KMS-11 (cell line): ENCODE results near the gene CCDC86.

Experiments
- H2AFZ ChIP-seq: fragments of 200-600 bp; sonication (generic); 2 replicates; pipeline ENCODE4 v1.6.1; 2016; ENCODE audit warnings: antibody characterized with exemption, mixed run types, low read depth
- H3K27ac ChIP-seq: fragments of 200-600 bp; sonication (generic); 2 replicates; pipeline ENCODE4 v1.6.1; 2016; ENCODE audit warnings: mild to moderate bottlenecking, mixed run types
- H3K27me3 ChIP-seq: fragments of 200-600 bp; sonication (generic); 2 replicates; pipeline ENCODE4 v1.6.1; 2017; ENCODE audit warnings: mild to moderate bottlenecking, low read depth, mixed run types, moderate library complexity; ENCODE audit not compliant: insufficient read depth
- H3K36me3 ChIP-seq: fragments of 200-600 bp; sonication (generic); 2 replicates; pipeline ENCODE4 v1.6.1; 2017; ENCODE audit warnings: mild to moderate bottlenecking, mixed run types; ENCODE audit not compliant: insufficient read depth
- H3K4me1 ChIP-seq: fragments of 200-600 bp; sonication (generic); 2 replicates; pipeline ENCODE4 v1.6.1; 2016; ENCODE audit warnings: mild to moderate bottlenecking, low read depth, mixed run types; ENCODE audit not compliant: poor library complexity, severe bottlenecking
- H3K4me2 ChIP-seq: fragments of 200-600 bp; sonication (generic); 2 replicates; pipeline ENCODE4 v1.7.0; 2016; ENCODE audit warnings: mild to moderate bottlenecking, mixed run types
- H3K4me3 ChIP-seq: fragments of 200-600 bp; sonication (generic); IDR thresholded peaks from 2 replicates; pipeline ENCODE4 v1.6.1; 2017; ENCODE audit warnings: low read depth, low read length, mixed read lengths; ENCODE audit not compliant: insufficient read depth
- H3K79me2 ChIP-seq: fragments of 200-600 bp; sonication (generic); 2 replicates; pipeline ENCODE4 v1.6.1; 2016; ENCODE audit warnings: low read depth, mixed run types; ENCODE audit not compliant: insufficient read depth
- H3K9ac ChIP-seq: fragments of 200-600 bp; sonication (generic); 2 replicates; pipeline ENCODE4 v1.6.1; 2016; ENCODE audit warnings: mild to moderate bottlenecking, mixed run types
- H4K20me1 ChIP-seq: fragments of 200-600 bp; sonication (generic); 2 replicates; pipeline ENCODE4 v1.6.1; 2016; ENCODE audit warnings: mild to moderate bottlenecking, mixed run types; ENCODE audit not compliant: insufficient read depth
- TF ChIP-seq, protein P1 (sequence below): fragments of 200-600 bp; sonication (generic); conservative IDR thresholded peaks from 2 replicates; pipeline ENCODE4 v1.6.1; 2017; ENCODE audit warnings: low read depth, mild to moderate bottlenecking, antibody characterized with exemption, low read length, moderate library complexity, mixed read lengths

CCDC86 gene

DNA sequence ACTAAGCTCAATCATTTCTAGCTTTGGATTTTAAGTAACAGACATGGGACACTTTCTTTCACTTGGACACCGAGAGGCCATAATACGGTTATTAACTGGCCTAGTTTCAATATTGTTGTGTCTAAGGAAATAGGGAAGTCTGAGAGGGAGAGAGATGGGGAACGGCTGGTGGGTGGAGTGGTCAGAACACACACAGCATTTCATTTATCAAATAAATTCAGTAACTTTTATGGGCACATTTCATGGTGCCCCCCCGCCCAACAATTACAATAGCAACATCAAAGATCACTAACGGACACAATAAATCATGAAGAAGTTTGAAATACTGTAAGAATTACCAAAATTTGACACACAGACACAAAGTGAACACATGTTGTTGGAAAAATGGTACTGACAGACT lies 53.8 kb downstream of the CCDC86 start:
- H3K27ac ChIP-seq, result no peak overlapping the region
- TF ChIP-seq, protein P1, sequence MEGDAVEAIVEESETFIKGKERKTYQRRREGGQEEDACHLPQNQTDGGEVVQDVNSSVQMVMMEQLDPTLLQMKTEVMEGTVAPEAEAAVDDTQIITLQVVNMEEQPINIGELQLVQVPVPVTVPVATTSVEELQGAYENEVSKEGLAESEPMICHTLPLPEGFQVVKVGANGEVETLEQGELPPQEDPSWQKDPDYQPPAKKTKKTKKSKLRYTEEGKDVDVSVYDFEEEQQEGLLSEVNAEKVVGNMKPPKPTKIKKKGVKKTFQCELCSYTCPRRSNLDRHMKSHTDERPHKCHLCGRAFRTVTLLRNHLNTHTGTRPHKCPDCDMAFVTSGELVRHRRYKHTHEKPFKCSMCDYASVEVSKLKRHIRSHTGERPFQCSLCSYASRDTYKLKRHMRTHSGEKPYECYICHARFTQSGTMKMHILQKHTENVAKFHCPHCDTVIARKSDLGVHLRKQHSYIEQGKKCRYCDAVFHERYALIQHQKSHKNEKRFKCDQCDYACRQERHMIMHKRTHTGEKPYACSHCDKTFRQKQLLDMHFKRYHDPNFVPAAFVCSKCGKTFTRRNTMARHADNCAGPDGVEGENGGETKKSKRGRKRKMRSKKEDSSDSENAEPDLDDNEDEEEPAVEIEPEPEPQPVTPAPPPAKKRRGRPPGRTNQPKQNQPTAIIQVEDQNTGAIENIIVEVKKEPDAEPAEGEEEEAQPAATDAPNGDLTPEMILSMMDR, result no peak
- H3K4me2 ChIP-seq, result no peak overlapping the region
- no peak overlapping the region for H3K9ac ChIP-seq
- H4K20me1 ChIP-seq, result no peaks in the 10 kb centered on the region
- no peaks in the 10 kb centered on the region for H3K79me2 ChIP-seq
- no peaks in the 10 kb centered on the region for H3K27me3 ChIP-seq
- no peak overlapping the region for H3K4me3 ChIP-seq
- H3K36me3 ChIP-seq, result peaks cover 14% of the 10 kb centered on the region
- H2AFZ ChIP-seq, result no peak overlapping the region
- peaks cover 8% of the 10 kb centered on the region for H3K4me1 ChIP-seq

DNA sequence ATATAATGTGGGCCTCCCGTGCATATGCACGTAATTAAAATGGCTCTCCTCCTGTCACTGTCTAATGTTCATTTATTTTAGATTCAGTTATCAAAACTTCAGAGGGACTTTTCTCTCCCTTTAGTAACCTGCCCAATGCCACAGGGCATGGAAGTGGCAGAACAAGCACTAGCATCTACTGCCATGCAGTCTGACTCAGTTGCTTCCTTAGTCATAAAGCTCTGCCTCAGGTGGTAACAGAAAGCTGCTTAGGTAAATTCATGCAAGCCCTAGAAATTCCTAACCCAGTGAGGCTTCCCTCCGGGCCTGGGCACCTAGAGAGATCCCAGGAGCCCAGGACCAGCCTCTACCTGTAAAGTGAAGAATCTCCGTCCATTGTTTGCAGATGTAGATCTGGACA lies 55.6 kb downstream of the CCDC86 start:
- no peak overlapping the region for H2AFZ ChIP-seq
- TF ChIP-seq, protein P1, result no peak
- peaks cover 6% of the 10 kb centered on the region; the same call in 1 of the 2 replicates for H3K79me2 ChIP-seq
- H3K4me2 ChIP-seq, result no peak overlapping the region
- H4K20me1 ChIP-seq, result no peaks in the 10 kb centered on the region
- no peak overlapping the region for H3K9ac ChIP-seq
- peaks cover 14% of the 10 kb centered on the region for H3K36me3 ChIP-seq
- H3K4me1 ChIP-seq, result peaks cover 8% of the 10 kb centered on the region
- no peak overlapping the region for H3K27ac ChIP-seq
- no peak overlapping the region for H3K4me3 ChIP-seq
- no peaks in the 10 kb centered on the region for H3K27me3 ChIP-seq

DNA sequence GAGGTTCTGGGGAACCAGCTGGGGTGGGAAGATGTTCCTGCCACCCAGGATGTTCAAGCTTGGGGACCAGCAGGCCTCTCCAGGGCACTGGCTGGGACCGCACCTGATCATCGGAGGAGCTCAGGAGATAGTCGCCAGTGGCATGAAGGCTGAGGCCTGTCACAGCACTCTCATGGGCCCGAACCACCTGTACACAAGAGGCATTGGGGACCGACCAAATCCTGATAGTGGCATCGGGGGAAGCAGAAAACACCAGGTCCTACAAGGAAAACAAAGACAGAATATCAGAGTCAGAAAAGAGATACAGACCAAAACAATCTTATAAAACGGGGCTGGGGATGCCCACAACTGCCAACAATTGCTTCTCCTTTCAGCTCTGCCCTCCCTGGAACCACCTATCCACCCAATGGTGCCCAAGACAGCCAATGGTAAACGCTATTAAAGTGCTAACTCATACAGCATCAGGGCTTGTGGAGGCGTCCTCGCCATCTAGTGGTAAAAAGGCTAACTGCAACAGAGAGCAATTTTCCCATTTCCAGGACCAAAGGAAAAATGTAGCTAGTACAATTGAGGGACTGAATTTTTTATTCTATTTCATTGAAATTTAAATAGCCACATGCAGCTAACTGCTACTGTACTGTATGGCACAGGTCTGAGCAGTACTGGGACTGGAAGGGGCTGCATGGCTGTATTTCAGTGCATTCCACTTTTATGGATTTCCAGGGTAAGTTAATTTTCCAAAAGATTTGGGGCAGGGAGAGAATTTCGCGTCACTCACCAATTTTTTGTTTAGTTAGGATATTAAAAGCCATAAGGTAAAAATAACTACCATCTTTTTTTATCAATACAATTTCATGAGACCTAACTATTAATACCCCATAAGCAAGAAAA lies 57.4 kb downstream of the CCDC86 start:
- Histone ChIP-seq H3K4me3 (no peak overlapping the region), H4K20me1 (0 out of 2 replicates have a peak, but pooled peaks cover 5% of the 10 kb centered on the region), H3K79me2 (peaks cover 21% of the 10 kb centered on the region), H3K9ac (no peak overlapping the region), H3K36me3 (peaks cover 14% of the 10 kb centered on the region), H2AFZ (no peak overlapping the region), H3K27ac (peak overlapping the region; percentile 33; the same call in 1 of the 2 replicates), H3K4me1 (peaks cover 13% of the 10 kb centered on the region), H3K27me3 (no peaks in the 10 kb centered on the region), H3K4me2 (no peak overlapping the region)
- TF ChIP-seq, protein P1, result peak; percentile 98

DNA sequence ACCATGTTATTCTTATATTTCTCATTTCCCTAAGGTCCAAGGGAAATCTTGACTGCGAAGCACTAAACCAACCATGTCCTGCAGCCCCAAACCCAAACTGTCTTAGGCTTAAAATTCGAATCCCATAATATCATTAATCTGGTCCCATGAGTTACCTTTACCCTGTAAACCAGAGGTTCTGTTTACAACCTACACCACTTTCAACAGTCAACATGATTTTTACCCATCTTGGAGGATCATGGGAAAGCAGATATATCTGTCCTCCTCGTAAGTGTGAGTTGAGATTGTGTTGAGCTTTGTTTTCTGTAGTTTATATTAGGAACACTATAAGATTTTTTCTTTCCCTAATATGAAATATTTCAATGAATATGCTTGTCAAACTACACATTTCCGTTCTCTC lies 58.1 kb downstream of the CCDC86 start:
- Histone ChIP-seq H3K4me2 (no peak overlapping the region), H3K4me3 (no peak overlapping the region), H3K27me3 (no peaks in the 10 kb centered on the region), H3K27ac (no peak overlapping the region; the same call in 1 of the 2 replicates), H2AFZ (no peak overlapping the region), H3K9ac (no peak overlapping the region), H4K20me1 (0 out of 2 replicates have a peak, but pooled peaks cover 6% of the 10 kb centered on the region), H3K4me1 (peaks cover 19% of the 10 kb centered on the region), H3K79me2 (peaks cover 27% of the 10 kb centered on the region), H3K36me3 (peaks cover 14% of the 10 kb centered on the region)
- TF ChIP-seq, protein P1, result no peak
